ENCODE results near the gene SMURF2.

Gene SMURF2

DNA sequence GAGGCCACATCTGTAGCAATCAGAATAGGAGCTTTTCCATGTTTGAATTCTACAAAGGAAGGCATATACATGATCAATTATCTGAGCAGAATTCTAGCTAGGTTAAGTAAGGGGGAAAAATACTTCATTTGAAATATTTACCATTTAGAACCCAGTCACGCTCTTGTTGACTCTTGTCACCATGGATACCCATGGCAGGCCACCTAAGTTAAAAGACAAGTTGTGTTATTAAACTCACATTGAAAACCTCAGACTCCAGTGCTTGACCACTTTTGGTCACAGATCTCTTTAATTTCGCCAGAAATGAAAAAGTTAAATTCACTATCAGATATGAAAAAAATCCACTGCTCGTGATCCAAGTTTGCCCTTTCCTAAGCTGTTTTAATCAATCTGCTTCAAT lies 160.1 kb downstream of the SMURF2 start:
- no peak for DNase-seq (ENCODE audit: low read depth)

DNA sequence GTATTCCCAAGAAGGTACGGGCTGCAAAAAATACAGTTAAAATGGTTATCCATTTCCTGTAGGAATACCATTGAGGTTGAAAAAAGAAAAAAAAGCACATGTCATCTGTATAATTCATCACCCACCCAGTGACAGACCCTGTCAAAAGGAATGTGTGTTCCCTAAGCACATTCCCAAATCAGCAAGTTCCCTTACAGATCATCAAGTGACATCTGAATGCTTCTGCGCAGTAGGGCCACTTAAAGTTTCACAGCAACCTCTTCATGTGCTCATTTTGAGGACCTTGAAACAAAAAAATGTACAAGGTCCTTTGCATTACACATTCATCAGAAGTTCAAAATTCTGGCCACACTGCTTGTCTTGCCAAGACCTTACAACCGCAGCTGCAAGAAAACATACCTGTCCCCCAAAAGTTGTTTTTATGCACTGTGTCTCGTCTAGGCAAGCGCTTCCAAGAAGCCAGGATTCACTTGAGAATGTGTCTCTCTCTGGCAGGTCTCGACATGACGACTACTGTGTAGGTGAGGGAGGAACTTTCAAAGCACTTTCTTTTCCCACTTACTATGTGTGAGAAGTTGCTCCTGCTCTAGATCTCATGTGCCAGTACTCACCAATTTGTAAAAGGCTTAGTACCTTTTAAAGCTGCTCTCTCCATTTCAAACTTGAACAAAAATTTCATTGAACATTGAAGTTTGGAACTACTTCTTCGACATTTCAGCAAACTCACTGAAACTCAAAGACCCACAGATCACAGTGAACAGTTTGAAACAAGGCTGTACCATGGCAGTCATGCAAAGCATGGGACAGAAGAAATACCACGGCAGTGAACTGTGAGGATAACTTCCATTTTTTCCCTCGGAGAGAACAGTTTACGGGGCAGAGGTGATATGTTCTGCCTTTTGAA lies 161.0 kb downstream of the SMURF2 start:
- DNase-seq (ENCODE audit: low read depth): no peak

DNA sequence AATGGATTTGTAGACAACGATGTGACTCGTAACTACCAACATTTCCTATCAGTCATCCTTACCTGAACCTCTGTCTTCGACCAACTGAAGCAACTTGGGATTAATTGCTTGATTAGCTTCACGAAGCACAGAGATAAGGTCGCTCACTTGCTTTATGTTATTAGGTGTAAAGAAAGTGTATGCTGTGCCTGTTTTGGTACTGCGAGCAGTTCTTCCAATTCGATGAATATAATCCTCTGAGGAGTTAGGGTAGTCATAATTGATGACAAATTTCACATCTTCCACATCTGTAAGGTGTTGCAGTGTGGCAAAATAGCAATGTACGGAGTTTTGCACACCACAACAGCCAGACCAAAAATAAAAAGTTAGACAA lies 161.6 kb downstream of the SMURF2 start:
- no peak for DNase-seq (ENCODE audit: low read depth)

DNA sequence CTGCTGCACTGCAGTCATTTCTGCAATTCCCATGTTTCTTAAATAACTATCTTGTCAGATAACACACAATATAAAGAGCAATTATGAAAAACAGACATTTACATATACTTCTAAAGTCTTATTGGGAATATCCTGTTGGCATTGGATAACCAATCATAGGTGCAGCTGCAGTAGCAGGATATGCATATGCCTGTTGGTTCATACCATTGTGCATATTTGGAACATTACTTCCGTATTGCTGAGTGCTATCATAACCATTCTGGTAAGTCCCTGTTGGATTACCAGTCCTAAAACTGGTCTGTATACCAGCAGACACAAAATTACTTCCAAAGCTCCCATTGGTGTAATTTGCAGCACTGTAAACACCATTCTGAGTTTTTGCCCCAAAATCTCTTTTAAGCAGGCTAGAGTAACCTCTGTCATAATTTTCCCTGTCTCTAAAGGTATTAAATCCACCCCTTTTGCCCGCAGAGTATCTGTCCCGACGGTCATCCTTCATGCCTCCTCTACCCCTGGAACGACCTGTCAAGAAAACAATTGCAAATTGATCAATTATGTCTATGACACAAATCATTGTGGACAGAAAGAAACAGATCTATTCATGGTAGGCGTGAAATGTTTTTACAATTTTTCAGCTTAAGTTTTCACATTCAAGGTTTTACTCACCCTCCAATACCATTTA lies 162.2 kb downstream of the SMURF2 start:
- no peak for DNase-seq (ENCODE audit: low read depth)

DNA sequence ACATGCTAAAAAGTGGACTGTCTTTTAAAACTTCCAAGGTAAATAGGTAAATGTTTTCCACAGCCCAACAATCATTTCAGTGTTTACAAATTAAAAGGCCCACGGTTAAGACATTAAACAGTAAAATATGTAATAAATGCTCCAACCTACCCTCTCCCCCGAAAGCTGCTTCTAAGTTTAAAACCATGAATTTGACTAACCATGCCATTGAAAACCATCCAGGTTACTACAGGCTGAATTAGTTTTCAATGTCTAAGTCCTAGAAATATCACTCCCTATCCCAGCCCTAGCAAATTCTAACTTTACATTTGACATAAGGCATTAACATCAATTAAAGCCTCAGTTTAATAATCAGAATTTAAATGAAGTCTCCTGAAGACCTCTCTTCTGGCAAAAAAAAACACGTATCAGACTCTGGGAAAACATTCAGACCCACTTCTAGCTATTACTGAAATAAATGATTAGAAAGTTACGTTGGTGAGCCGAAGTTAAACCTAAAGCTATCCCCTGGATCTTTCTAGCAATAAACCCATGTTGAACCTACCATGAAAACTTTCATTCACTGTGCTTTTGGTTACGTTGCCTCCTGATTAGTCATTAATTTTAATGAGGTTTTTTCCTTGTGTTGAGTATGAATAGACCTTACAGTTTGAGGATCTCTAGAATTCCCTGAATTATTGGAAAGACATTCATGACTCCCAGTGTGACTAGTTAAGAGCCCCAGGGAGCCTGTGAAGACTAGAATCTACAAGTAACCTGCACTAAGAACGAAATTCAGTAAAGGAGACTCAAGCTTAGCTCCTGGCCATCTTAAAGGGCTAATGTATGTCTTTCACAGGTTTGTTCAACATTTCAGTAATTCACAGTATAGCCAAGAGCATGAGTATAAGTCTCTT lies 163.6 kb downstream of the SMURF2 start:
- no peak for DNase-seq (ENCODE audit: low read depth)

DNA sequence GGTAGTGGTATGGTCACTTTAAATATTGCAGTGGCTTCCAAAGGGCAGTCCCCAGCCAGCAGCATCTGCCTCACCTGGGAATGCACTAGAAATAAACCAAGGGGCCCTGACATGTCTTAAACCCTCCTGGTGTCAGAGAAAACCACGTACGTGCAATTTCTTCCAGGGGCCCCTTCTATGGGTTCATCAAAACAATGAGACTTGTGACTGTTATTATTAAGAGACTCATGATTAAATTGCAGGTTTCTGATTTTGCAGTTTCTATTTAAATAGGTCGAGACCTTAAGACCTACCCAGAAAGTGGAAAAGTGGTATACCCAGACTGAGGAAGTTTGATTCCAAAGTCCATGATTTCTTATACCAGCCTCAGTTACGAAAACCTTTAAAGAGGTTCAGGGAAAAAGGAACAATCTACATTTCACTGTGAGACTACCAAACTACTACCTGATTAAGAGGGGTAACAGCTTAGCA lies 164.5 kb downstream of the SMURF2 start:
- DNase-seq (ENCODE audit: low read depth): no peak

DNA sequence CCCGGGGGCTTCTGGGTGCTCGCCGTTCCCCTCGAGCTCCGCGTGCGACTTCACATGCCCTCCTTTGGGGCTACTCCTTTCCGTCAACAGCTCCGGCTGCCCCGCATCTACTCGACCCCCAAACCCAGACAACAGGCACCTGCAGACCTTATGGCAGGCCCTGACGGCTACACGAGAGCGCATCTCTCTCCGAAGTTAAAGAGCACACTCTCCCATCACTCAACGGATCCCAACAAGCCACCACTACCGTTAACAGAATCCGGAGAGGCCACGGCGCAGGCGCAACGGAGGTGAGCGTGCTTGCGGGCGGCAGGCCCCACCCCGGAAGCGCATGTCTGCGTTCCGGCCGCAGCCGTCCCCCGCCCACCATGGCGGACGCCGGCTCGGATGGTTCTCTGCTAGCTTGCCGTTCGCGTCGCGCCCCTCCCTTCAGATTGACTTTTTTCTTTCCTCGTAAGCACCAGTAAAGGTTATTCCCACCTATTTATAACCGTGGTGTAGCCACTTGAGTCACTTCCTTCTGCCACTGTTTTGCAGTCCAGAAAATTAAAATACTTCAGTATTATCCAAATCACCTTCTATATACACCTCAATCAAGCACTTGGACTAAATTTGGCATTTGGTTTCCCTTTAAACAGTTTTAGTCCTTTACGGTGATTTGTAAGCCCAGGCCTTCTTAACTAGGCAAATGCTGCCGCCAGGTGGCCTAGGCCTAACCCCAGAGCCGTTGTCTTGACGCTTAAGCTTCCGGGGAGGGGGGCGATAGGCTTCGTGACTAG lies 165.1 kb downstream of the SMURF2 start, which contains the start of gene POLG2:
TSS of gene POLG2 (minus strand) at position 269 of the 779 bp plus-strand sequence. CDS start at position 183, 86 bp downstream.
- DNase-seq (ENCODE audit: low read depth): peak; percentile 94

DNA sequence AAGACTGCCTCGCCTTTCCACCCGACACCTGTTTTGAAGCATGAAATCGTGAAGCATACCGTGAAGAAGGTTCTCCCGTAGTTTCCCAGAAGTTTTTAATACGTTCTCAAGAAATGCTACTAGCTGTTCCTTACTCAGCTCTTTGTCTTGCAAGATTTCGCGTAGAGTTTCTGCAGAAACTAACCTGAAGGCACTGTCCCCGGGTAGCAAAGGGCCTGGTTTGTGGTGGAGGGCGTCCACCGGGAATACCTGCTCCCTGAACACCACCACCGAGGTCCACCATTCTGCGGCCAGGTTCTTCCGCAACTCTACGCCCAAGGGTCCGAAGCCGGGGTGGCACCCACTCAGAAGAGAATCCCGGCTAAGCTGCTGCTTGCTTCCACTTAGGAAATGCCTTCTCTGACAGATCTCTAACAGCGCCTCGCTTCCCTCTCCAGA lies 165.7 kb downstream of the SMURF2 start:
- DNase-seq (ENCODE audit: low read depth): no peak
